Keratinocyte (primary cell): ENCODE results near the gene CREB3. TPM values are rescaled to one million over a fixed set of nuclear protein-coding genes. Genes with fewer than 3 reads are reported as not detected.

Experiments
- DNase-seq: peaks from one replicate; pipeline ENCODE4 v3.0.0-alpha.2; 2011; ENCODE audit warnings: low read depth, missing footprints, low spot score
- FAIRE-seq: peaks from 2 replicates; lab custom pipeline; 2011; peaks lifted over from hg19 to GRCh38; lab: Jason Lieb, UNC
- H2AFZ ChIP-seq: 2 replicates; pipeline ENCODE4 v1.6.0; 2012; ENCODE audit warnings: low read length, control low read depth, inconsistent platforms; ENCODE audit not compliant: control insufficient read depth
- H3K27ac ChIP-seq: 2 replicates; pipeline ENCODE4 v1.5.1; 2011; ENCODE audit warnings: low read length; ENCODE audit not compliant: control insufficient read depth, insufficient read depth
- H3K27me3 ChIP-seq: 3 replicates; pipeline ENCODE4 v1.6.0; 2011; ENCODE audit warnings: low read length; ENCODE audit not compliant: control insufficient read depth, insufficient read depth; ENCODE audit errors: extremely low read depth
- H3K36me3 ChIP-seq, 2 experiments: 2 replicates in 1 of 2; 3 replicates in 1 of 2; pipeline ENCODE4 v1.5.1; 2011; ENCODE audit warnings: low read length in 2 of 2, mild to moderate bottlenecking in 1 of 2; ENCODE audit not compliant: control insufficient read depth in 2 of 2, insufficient read depth in 2 of 2; ENCODE audit errors: extremely low read depth in 1 of 2
- H3K4me1 ChIP-seq: 3 replicates; pipeline ENCODE4 v1.5.1; 2011; ENCODE audit warnings: low read length; ENCODE audit not compliant: control insufficient read depth, insufficient read depth; ENCODE audit errors: extremely low read depth
- H3K4me2 ChIP-seq: 3 replicates; pipeline ENCODE4 v1.6.0; 2011; ENCODE audit warnings: low read depth, low read length; ENCODE audit not compliant: control insufficient read depth, insufficient read depth; ENCODE audit errors: extremely low read depth
- H3K4me3 ChIP-seq, 3 experiments: fragments of 200-600 bp in 1 of 3; sonication (generic) in 1 of 3; 2 replicates in 2 of 3; 3 replicates in 1 of 3; pipeline ENCODE4 v1.5.1; 2011 to 2016; ENCODE audit warnings: low read length in 3 of 3, mild to moderate bottlenecking in 3 of 3, control low read depth in 2 of 3, inconsistent platforms in 1 of 3, low read depth in 1 of 3, mixed read lengths in 1 of 3, mixed run types in 1 of 3, moderate library complexity in 1 of 3; ENCODE audit not compliant: control insufficient read depth in 2 of 3, insufficient read depth in 2 of 3; ENCODE audit errors: extremely low read depth in 1 of 3
- H3K79me2 ChIP-seq: 2 replicates; pipeline ENCODE4 v1.6.0; 2012; ENCODE audit warnings: low read length; ENCODE audit not compliant: control insufficient read depth, insufficient read depth
- H3K9ac ChIP-seq: 3 replicates; pipeline ENCODE4 v1.6.0; 2011; ENCODE audit warnings: low read length; ENCODE audit not compliant: control insufficient read depth, insufficient read depth; ENCODE audit errors: extremely low read depth
- H3K9me1 ChIP-seq: 3 replicates; pipeline ENCODE4 v1.6.0; 2011; ENCODE audit warnings: low read length; ENCODE audit not compliant: control insufficient read depth, insufficient read depth; ENCODE audit errors: extremely low read depth
- H3K9me3 ChIP-seq: 2 replicates; pipeline ENCODE4 v1.5.1; 2012; ENCODE audit warnings: low read depth, low read length; ENCODE audit not compliant: control insufficient read depth
- H4K20me1 ChIP-seq: 3 replicates; pipeline ENCODE4 v1.6.0; 2011; ENCODE audit warnings: low read length; ENCODE audit not compliant: control insufficient read depth, insufficient read depth; ENCODE audit errors: extremely low read depth
- CTCF ChIP-seq, 3 experiments: IDR thresholded peaks in 1 of 3; conservative IDR thresholded peaks in 1 of 3; optimal IDR thresholded peaks in 1 of 3; 2 replicates in 2 of 3; 3 replicates in 1 of 3; pipeline versions ENCODE3 to v1.5.1; 2011; ENCODE audit warnings: low read length in 3 of 3, mild to moderate bottlenecking in 3 of 3, moderate library complexity in 2 of 3, control low read depth in 1 of 3, inconsistent platforms in 1 of 3; ENCODE audit not compliant: insufficient read depth in 2 of 3; ENCODE audit errors: extremely low read depth in 1 of 3
- EZH2 ChIP-seq: IDR thresholded peaks from one replicate; pipeline ENCODE4 v1.6.1; 2012; ENCODE audit warnings: inconsistent platforms, mild to moderate bottlenecking, low read length, moderate library complexity
- dilution Hi-C: fragments of 300-500 bp; cut with MboI; formaldehyde crosslinking; loops from one replicate; pipeline ENCODE4 v1.7.0; 2020; ENCODE audit warnings: low sequenced_read_pairs; ENCODE audit not compliant: extremely low pct_ligation_motif_present
- polyA plus RNA-seq, 5 experiments: library from polyadenylated mRNA; depleted of rRNA in 3 of 5; stranded (reverse) in 3 of 5; stranded (forward) in 1 of 5; unstranded in 1 of 5; fragments of >200 nt; gene quantifications; 1 replicate in 1 of 5; 2 replicates in 3 of 5; 3 replicates in 1 of 5; pipeline versions ENCODE4 v1.2.1 to v1.2.3, GENCODE V29; 2011 to 2012; ENCODE audit warnings: missing spikeins in 2 of 5, low read depth in 1 of 5, low replicate concordance in 1 of 5

Gene CREB3
- polyA plus RNA-seq, 1 donor (not counting 4 experiments of a cell fraction or from before 2014, with no cell fraction given) = 24.6 TPM

- Histone ChIP-seq H3K36me3 (peaks cover 65 to 78% of the 10 kb centered on the region in 2 experiments), H2AFZ (no peak overlapping the region), H3K27me3 (no peaks in the 10 kb centered on the region), H3K79me2 (no peaks in the 10 kb centered on the region), H4K20me1 (peaks cover 2% of the 10 kb centered on the region), H3K27ac (no peak overlapping the region), H3K9me3 (no peaks in the 10 kb centered on the region), H3K4me3 (no peak overlapping the region), H3K9me1 (peaks cover 2% of the 10 kb centered on the region), H3K4me1 (no peaks in the 10 kb centered on the region), H3K4me2 (no peak overlapping the region), H3K9ac (no peak overlapping the region)
- TF ChIP-seq CTCF (optimal IDR thresholded peaks at IDR 0.05 in 1 of 3, IDR thresholded peaks at IDR 0.05 in 1 of 3, conservative IDR thresholded peaks at IDR 0.05 in 1 of 3; ENCODE audit: extremely low read depth in 1 of 3, insufficient read depth in 2 of 3, low read length in 3 of 3) (no peak), EZH2 (no peak)
- dilution Hi-C loops = no loop called here
- DNase-seq (no peak), FAIRE-seq (no peak)
Observed at GRCh38 chr9:35700942-35701341, 31.5 kb upstream of the CREB3 start.

DNA sequence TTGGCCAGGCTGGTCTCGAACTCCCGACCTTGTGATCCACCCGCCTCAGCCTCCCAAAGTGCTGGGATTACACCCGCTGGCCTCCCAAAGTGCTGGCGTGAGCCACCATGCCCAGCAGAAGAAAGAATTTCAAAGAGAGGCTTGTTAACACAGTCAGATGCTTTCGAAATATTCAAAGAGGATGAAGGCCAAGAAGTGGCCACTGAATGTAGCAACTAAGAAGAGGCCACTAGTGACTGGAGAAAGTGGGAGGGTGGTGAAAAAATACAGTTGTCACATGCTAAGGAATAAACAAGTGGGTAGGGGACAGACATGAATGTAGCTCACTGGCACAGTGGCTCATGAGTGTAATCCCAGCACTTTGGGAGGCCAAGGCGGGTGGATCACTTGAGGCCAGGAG, 29.8 kb upstream of the CREB3 start:
- H3K79me2 ChIP-seq = no peaks in the 10 kb centered on the region
- no peaks in the 10 kb centered on the region for H4K20me1 ChIP-seq
- no peak overlapping the region for H3K4me2 ChIP-seq
- H3K9me3 ChIP-seq = no peaks in the 10 kb centered on the region
- no peak overlapping the region for H3K27ac ChIP-seq
- dilution Hi-C loops = no loop called here
- H3K27me3 ChIP-seq = no peaks in the 10 kb centered on the region
- H3K9ac ChIP-seq = no peak overlapping the region
- no peak for FAIRE-seq
- peaks cover 2% of the 10 kb centered on the region for H3K9me1 ChIP-seq
- TF ChIP-seq CTCF (optimal IDR thresholded peaks at IDR 0.05 in 1 of 3, IDR thresholded peaks at IDR 0.05 in 1 of 3, conservative IDR thresholded peaks at IDR 0.05 in 1 of 3; ENCODE audit: extremely low read depth in 1 of 3, insufficient read depth in 2 of 3, low read length in 3 of 3) (no peak), EZH2 (no peak)
- H3K4me1 ChIP-seq = no peaks in the 10 kb centered on the region
- peaks cover 74 to 89% of the 10 kb centered on the region in 2 experiments for H3K36me3 ChIP-seq
- no peak for DNase-seq
- no peak overlapping the region for H3K4me3 ChIP-seq
- H2AFZ ChIP-seq = no peak overlapping the region
